Right renal pelvis (tissue), 4 donors: ENCODE data around the gene PPIP5K2. TPM values are rescaled to one million over a fixed set of nuclear protein-coding genes. Genes with fewer than 3 reads are reported as not detected.

ENCODE experiments used
- DNase-seq, 4 donors: peaks; one replicate each; pipeline ENCODE4 v3.0.0-alpha.2; 2013; ENCODE audit warnings: low read depth in 4 of 4, low spot score in 3 of 4, missing footprints in 1 of 4
- polyA plus RNA-seq, 4 donors: library from polyadenylated mRNA; unstranded; fragments of 120-200 nt; gene quantifications; one replicate each; pipeline ENCODE4 v1.2.1, GENCODE V29; 2013; ENCODE audit not compliant: insufficient read length in 4 of 4

PPIP5K2 gene
- polyA plus RNA-seq, 4 donors: 69.5 to 103 (median 99.4) TPM

- no peak for DNase-seq
Observed at GRCh38 chr5:103235891-103236290, 115.8 kb downstream of the PPIP5K2 start.

GRCh38 chr5:103237778-103238177 lies 117.7 kb downstream of the PPIP5K2 start:
- no peak for DNase-seq

- DNase-seq: no peak
Observed at GRCh38 chr5:103243665-103244064, 123.6 kb downstream of the PPIP5K2 start.

GRCh38 chr5:103244398-103244797 lies 124.3 kb downstream of the PPIP5K2 start:
- DNase-seq: no peak

DNA sequence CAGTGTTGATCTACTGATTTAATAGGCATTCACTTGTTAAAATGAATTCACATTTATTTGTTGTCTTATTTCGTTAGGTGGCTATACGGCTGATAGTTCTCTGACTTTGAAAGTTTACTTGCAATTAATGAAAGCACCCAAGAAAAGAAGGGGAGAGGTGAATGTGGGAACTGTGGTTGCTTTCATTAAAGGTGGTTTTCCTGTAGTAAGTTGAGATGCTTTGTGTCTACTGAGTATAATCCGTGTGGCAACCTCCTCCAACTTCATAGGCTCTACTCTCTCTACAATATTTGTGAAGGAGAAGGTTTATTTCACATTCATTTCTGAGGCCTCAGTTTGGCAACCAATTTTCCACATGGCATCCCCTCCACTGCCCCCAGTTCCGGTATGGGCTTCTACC lies 125.7 kb downstream of the PPIP5K2 start:
- DNase-seq: no peak

DNA sequence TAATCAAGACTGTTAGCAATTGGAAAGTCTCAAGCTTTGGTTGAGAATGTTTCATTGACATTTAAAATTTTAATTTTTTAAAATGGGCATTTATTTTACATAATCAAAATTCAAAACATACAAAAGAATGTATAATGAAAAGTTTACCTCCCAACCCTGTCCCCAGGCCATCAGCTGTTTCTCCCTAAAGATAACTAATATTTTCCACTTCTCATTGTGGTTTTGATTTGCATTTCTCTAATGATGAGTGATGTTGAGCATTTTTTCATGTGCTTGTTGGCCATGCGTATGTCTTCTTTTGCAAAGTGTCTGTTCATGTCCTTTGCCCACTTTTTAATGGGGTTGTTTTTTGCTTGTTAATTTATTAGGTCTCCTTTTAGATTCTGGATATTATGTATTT lies 127.0 kb downstream of the PPIP5K2 start:
- no peak for DNase-seq

GRCh38 chr5:103249068-103249467 lies 129.0 kb downstream of the PPIP5K2 start:
- DNase-seq: no peak

GRCh38 chr5:103254921-103255320 lies 134.8 kb downstream of the PPIP5K2 start:
- no peak for DNase-seq

GRCh38 chr5:103255691-103256090 lies 135.6 kb downstream of the PPIP5K2 start:
- DNase-seq: no peak

DNA sequence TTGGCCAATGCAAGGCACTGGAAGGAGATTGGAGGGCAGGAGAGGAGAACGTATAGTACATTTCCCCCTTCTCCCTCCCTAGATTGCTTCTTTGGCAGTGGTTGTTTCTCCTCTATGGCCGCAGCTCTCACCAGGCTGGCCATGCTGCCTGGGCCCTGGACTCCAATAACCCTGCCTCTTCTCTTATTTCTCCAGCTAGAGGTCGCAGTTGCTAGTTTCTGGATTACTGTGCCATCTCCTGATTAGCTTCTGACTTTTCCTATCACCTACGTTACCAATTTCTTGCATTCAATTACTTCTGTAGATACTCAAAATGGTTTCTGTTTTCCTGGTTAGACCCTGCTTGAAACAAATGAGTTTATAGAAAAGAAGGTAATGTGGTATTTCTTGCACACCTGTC lies 136.1 kb downstream of the PPIP5K2 start:
- DNase-seq: no peak

GRCh38 chr5:103258368-103258956 lies 138.4 kb downstream of the PPIP5K2 start, which contains the start of gene MACIR:
TSS of gene MACIR (plus strand) at chr5:103258763. CDS start at chr5:103275920, 17,157 bp downstream.
- DNase-seq: peak; percentile 85 to 95 (median 92)

GRCh38 chr5:103258957-103259704 lies 139.0 kb downstream of the PPIP5K2 start:
- peak in 3 of 4 donors; percentile 45 to 51 (median 51) for DNase-seq

DNA sequence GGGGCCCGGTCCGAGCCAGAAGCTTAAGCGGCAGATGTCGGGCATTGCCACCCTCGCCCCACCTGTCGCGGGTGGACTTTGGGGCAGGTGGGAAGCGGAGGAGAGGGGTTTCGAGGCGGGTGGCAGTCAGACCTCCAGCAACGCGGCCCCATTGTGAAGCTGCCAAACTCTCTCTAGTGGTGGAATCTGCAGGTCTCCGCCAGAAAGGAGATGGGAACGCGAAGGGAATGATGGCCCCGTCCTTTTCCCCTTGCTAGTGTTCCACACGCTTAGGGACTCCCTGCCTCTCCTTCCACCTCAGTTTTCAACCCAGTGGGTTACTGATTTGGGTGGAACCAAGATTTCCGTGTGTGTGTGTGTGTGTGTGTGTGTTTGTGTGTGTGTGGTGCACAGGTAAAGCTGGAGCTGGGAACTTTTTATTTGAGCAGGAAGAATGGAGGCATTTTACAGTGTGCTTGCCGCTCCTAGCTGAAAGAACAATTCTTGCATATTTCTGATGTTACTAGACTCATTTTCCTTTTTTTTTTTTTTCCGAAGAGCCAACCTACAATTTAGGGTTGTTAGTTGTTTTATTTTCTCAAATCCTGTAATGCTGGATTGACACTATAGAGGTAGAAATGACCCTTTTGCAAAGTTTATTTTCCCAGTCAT lies 139.7 kb downstream of the PPIP5K2 start:
- peak in 3 of 4 donors; percentile 12 to 48 (median 33) for DNase-seq

DNA sequence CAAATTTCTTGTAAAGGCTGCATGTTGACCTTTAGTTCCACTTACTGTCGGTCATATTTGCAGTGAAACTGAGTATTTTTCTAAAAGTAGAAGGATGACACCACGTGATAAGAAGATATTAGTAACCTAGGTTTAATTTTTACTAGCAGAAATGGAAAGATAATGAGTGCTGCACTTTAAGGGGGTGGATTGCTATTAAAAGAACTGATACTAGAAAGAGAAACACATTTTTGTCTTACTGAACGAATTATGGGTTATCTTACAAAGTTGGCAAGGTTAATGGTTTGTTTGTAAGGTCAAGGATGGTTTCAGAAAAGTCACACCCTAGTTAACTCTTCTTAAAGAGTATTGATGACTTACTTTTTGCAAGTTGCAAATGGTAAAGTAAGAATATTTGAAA lies 140.8 kb downstream of the PPIP5K2 start:
- no peak for DNase-seq

Other genes with a start within 250 kb of the PPIP5K2 start
- gene GIN1, start 163 bp upstream of the PPIP5K2 start, polyA plus RNA-seq: 10 to 100 TPM; 11.0 to 13.9 (median 13.6) TPM
- gene MACIR, start 138.5 kb downstream of the PPIP5K2 start, polyA plus RNA-seq: 10 to 100 TPM; 20.8 to 27.1 (median 24.5) TPM